Sigmoid colon (tissue), 7 donors: ENCODE measurements around the gene ARID5B. TPM values are rescaled to one million over a fixed set of nuclear protein-coding genes. Genes with fewer than 3 reads are reported as not detected.

Experiments used
- DNase-seq: peaks from one replicate; pipeline ENCODE4 v3.0.0-alpha.2; 2019
- H3K27ac ChIP-seq, 4 donors: fragments of 200-600 bp; sonication (generic); one replicate each; pipeline ENCODE4 v1.5.1; 2016 to 2019; ENCODE audit warnings: mild to moderate bottlenecking in 1 of 4
- H3K27me3 ChIP-seq, 3 donors: fragments of 200-600 bp; sonication (generic); one replicate each; pipeline ENCODE4 v1.5.1; 2019; ENCODE audit warnings: mild to moderate bottlenecking in 1 of 3
- H3K36me3 ChIP-seq, 4 donors: fragments of 200-600 bp; sonication (generic); one replicate each; pipeline ENCODE4 v1.5.1; 2016 to 2019
- H3K4me1 ChIP-seq, 4 donors: fragments of 200-600 bp; sonication (generic); one replicate each; pipeline ENCODE4 v1.5.1; 2017 to 2019
- H3K4me3 ChIP-seq, 4 donors: fragments of 200-600 bp; sonication (generic); one replicate each; pipeline ENCODE4 v1.5.1; 2017 to 2019; ENCODE audit warnings: mild to moderate bottlenecking in 2 of 4, moderate library complexity in 1 of 4
- H3K9me3 ChIP-seq, 4 donors: fragments of 200-600 bp in 3 of 4; sonication (generic) in 3 of 4; one replicate each; pipeline versions ENCODE4 v1.5.1 to v1.6.1; 2013 to 2019
- CTCF ChIP-seq, 4 experiments: fragments of 450-650 bp in 3 of 4; fragments of 200-600 bp in 1 of 4; IDR thresholded peaks; one replicate each; pipeline ENCODE4 v1.5.1; 2016 to 2019; ENCODE audit warnings: antibody characterized with exemption in 4 of 4, mild to moderate bottlenecking in 3 of 4, moderate library complexity in 2 of 4
- EP300 ChIP-seq, 4 donors: sonication (generic); formaldehyde crosslinking; IDR thresholded peaks; one replicate each; pipeline ENCODE4 v1.6.1; 2017; ENCODE audit warnings: antibody characterized with exemption in 4 of 4
- POLR2A ChIP-seq, 2 donors: fragments of 450-650 bp; IDR thresholded peaks; one replicate each; pipeline ENCODE4 v1.6.1; 2016; ENCODE audit warnings: antibody characterized with exemption in 2 of 2, mild to moderate bottlenecking in 2 of 2, moderate library complexity in 2 of 2
- POLR2AphosphoS5 ChIP-seq, 4 donors: sonication (generic); formaldehyde crosslinking; IDR thresholded peaks; one replicate each; pipeline ENCODE4 v1.6.1; 2017; ENCODE audit warnings: antibody characterized with exemption in 4 of 4
- WGBS, 2 donors: extraction: QIAGEN DNeasy Blood & Tissue Kit; methylation state at CpG; one replicate each; pipeline ENCODE4 v1.1.7; 2013; 5-methylcytosine and 5-hydroxymethylcytosine counted together
- intact Hi-C: fragments of 100-400 bp; cut with DNase I; formaldehyde crosslinking; loops from one replicate; pipeline ENCODE4 v1.15.1; 2023
- polyA plus RNA-seq, 3 donors: library from polyadenylated mRNA; stranded (reverse); fragments of 200-250 nt; gene quantifications; one replicate each; pipeline ENCODE4 v1.2.3, GENCODE V29; 2013
- total RNA-seq, 4 donors: library from RNA; depleted of rRNA; stranded (reverse); fragments of >200 nt; gene quantifications; one replicate each; pipeline ENCODE4 v1.1.0, GENCODE V29; 2016
- donor health status: healthy with polysubstance abuse.
- donor health status: Bipolar disorder and iron deficiency.
- donor health status: healthy.

The ARID5B gene
- total and polyA plus RNA-seq, 7 donors = 2.3 to 109 (median 29.6) TPM

- H3K36me3 ChIP-seq = peaks cover 0 to 5% (median 0%) of the 10 kb centered on the region in 4 donors
- DNase-seq = no peak
- H3K9me3 ChIP-seq = no peaks in the 10 kb centered on the region
- WGBS, 2 donors = 59 to 71% methylated on average over 2 of the region's 2 CpGs
- intact Hi-C loops = no loop called here
- H3K4me3 ChIP-seq = no peak overlapping the region
- no peak overlapping the region for H3K27ac ChIP-seq
- peaks cover 0 to 15% (median under 1%) of the 10 kb centered on the region in 4 donors for H3K4me1 ChIP-seq
- H3K27me3 ChIP-seq = no peaks in the 10 kb centered on the region
- no peak for TF ChIP-seq POLR2A (IDR thresholded peaks at IDR 0.05)
- TF ChIP-seq POLR2AphosphoS5 (IDR thresholded peaks at IDR 0.05) = no peak
- no peak for TF ChIP-seq EP300 (IDR thresholded peaks at IDR 0.05)
- TF ChIP-seq CTCF (IDR thresholded peaks at IDR 0.05) = no peak
Observed at GRCh38 chr10:61950449-61951143, 49.1 kb downstream of the ARID5B start.

- intact Hi-C loops = no loop called here
- DNase-seq = no peak
- WGBS, 2 donors = 84 to 91% methylated on average over 3 of the region's 3 CpGs
Observed at GRCh38 chr10:61951144-61951483, 49.6 kb downstream of the ARID5B start.

GRCh38 chr10:61952028-61952674 lies 50.7 kb downstream of the ARID5B start:
- Histone ChIP-seq H3K9me3 (no peaks in the 10 kb centered on the region), H3K36me3 (peaks cover 0 to 5% (median 0%) of the 10 kb centered on the region in 4 donors), H3K27ac (no peak overlapping the region), H3K27me3 (no peaks in the 10 kb centered on the region), H3K4me1 (peaks cover 0 to 13% (median 0%) of the 10 kb centered on the region in 4 donors), H3K4me3 (no peak overlapping the region)
- DNase-seq = no peak
- WGBS, 2 donors = 19 to 67% methylated on average over 5 of the region's 5 CpGs
- TF ChIP-seq POLR2AphosphoS5 (IDR thresholded peaks at IDR 0.05) = no peak
- no peak for TF ChIP-seq EP300 (IDR thresholded peaks at IDR 0.05)
- TF ChIP-seq CTCF (IDR thresholded peaks at IDR 0.05) = no peak
- no peak for TF ChIP-seq POLR2A (IDR thresholded peaks at IDR 0.05)
- intact Hi-C loops = no loop called here

More at GRCh38 chr10:61951144-61951483, 49.6 kb downstream of the ARID5B start:
- H3K27me3 ChIP-seq = no peaks in the 10 kb centered on the region
- peaks cover 0 to 5% (median 0%) of the 10 kb centered on the region in 4 donors for H3K36me3 ChIP-seq
- H3K4me1 ChIP-seq = peaks cover 0 to 13% (median 0%) of the 10 kb centered on the region in 4 donors
- no peak overlapping the region for H3K27ac ChIP-seq
- TF ChIP-seq POLR2A (IDR thresholded peaks at IDR 0.05) = no peak
- TF ChIP-seq EP300 (IDR thresholded peaks at IDR 0.05) = no peak
- no peak for TF ChIP-seq POLR2AphosphoS5 (IDR thresholded peaks at IDR 0.05)
- no peak for TF ChIP-seq CTCF (IDR thresholded peaks at IDR 0.05)
- H3K9me3 ChIP-seq = no peaks in the 10 kb centered on the region
- no peak overlapping the region for H3K4me3 ChIP-seq

- intact Hi-C loops = no loop called here
- H3K4me3 ChIP-seq = no peak overlapping the region
- 31 to 74% methylated on average over 2 of the region's 2 CpGs for WGBS, 2 donors
- H3K36me3 ChIP-seq = peaks cover 0 to 5% (median 0%) of the 10 kb centered on the region in 4 donors
- H3K27me3 ChIP-seq = no peaks in the 10 kb centered on the region
- no peak overlapping the region for H3K27ac ChIP-seq
- H3K4me1 ChIP-seq = peaks cover 0 to 13% (median 0%) of the 10 kb centered on the region in 4 donors
- DNase-seq = no peak
- H3K9me3 ChIP-seq = no peaks in the 10 kb centered on the region
- TF ChIP-seq POLR2A (IDR thresholded peaks at IDR 0.05) = no peak
- TF ChIP-seq EP300 (IDR thresholded peaks at IDR 0.05) = no peak
- no peak for TF ChIP-seq POLR2AphosphoS5 (IDR thresholded peaks at IDR 0.05)
- no peak for TF ChIP-seq CTCF (IDR thresholded peaks at IDR 0.05)
Observed at GRCh38 chr10:61953183-61953582, 51.7 kb downstream of the ARID5B start.
